Large intestine (tissue), 3 donors: ENCODE measurements around the gene COL9A1. TPM values are rescaled to one million over a fixed set of nuclear protein-coding genes. Genes with fewer than 3 reads are reported as not detected.
A peak's percentile ranks its signal among the peaks of the same experiment; 100 is the strongest.

Source experiments
- DNase-seq, 2 donors: peaks; one replicate each; pipeline versions ENCODE4 v3.0.0 to v3.0.0-alpha.2; 2013
- H3K27ac ChIP-seq: one replicate; pipeline ENCODE4 v1.5.1; 2013; ENCODE audit warnings: low read length
- H3K27me3 ChIP-seq: 2 replicates; pipeline ENCODE4 v1.6.1; 2013; ENCODE audit warnings: low read length; ENCODE audit not compliant: control insufficient read depth, insufficient read depth
- H3K36me3 ChIP-seq: 2 replicates; pipeline ENCODE4 v1.6.1; 2013; ENCODE audit warnings: low read length; ENCODE audit not compliant: control insufficient read depth, insufficient read depth
- H3K4me1 ChIP-seq: one replicate; pipeline ENCODE4 v1.6.1; 2013; ENCODE audit warnings: low read length; ENCODE audit not compliant: control insufficient read depth, insufficient read depth
- H3K4me3 ChIP-seq: one replicate; pipeline ENCODE4 v1.5.1; 2013; ENCODE audit warnings: low read length
- H3K9me3 ChIP-seq: one replicate; pipeline ENCODE4 v1.6.1; 2013; ENCODE audit warnings: mild to moderate bottlenecking, low read depth, low read length, moderate library complexity; ENCODE audit not compliant: control insufficient read depth
- WGBS: methylation state at CpG from one replicate; pipeline ENCODE4 v1.1.5; 2013; ENCODE audit warnings: low lambda C conversion rate; ENCODE audit not compliant: insufficient coverage; 5-methylcytosine and 5-hydroxymethylcytosine counted together
- polyA plus RNA-seq: library from polyadenylated mRNA; unstranded; fragments of 120-200 nt; gene quantifications from one replicate; pipeline ENCODE4 v1.2.1, GENCODE V29; 2013

COL9A1 gene
- polyA plus RNA-seq, 1 donor, result 5.2 TPM

DNA sequence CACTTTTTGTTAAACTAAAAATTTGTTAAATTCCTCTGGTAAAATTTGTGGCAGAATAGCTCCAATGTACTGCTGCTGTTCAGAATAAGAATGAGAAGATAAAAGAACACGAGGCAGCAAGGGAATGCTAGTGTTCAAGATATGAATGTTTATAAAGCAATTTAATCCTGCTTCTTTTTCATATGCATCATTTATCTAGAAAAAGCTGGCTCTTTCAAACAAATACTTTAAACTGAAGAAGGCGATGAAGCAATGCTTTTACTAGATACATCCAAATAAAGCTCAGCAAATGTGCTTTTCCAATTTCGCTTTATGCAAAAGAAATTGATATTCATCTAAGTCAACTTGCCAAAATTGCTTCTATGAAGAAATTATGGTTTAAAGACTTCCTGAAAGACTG, 66.5 kb downstream of the COL9A1 start:
- no peak for DNase-seq
- no peaks in the 10 kb centered on the region for H3K27me3 ChIP-seq
- no peaks in the 10 kb centered on the region for H3K4me1 ChIP-seq
- H3K27ac ChIP-seq, result no peak overlapping the region
- H3K4me3 ChIP-seq, result no peak overlapping the region
- no peaks in the 10 kb centered on the region for H3K36me3 ChIP-seq
- no peaks in the 10 kb centered on the region for H3K9me3 ChIP-seq
- WGBS, result 67% methylated on average over 1 of the region's 3 CpGs

DNA sequence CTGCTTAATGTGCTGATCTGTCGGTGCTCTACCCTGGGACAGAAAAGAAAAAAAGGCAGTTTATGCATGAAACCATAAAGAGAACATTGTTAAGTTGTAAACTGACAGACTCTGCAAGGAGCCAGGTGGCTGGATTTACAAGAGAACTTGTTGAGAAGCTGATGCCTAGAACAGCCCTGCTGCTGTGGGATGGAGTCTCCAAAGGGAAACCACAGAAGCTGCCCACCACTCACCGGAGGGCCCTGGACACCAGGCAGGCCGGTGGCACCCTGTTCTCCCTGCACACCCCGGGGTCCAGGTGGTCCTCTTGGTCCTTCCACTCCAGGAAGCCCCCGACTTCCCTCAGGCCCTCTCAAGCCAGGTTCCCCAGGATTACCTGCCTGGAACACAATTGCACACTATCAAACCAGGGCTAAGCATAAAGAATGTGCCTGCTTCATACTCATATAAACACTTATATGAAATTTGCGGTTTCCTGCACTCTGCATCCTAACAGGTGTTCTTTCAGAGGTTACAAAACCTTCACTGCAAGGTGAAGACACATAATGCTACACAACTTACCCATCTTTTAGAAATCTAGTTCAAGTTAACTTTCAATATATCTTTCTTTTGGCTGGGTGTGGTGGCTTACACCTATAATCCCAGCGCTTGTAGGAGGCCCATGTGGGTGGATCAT, 68.2 kb downstream of the COL9A1 start:
- WGBS, result no CpG with 5 or more reads among the region's 7 CpGs
- Histone ChIP-seq H3K27ac (no peak overlapping the region), H3K27me3 (no peaks in the 10 kb centered on the region), H3K9me3 (no peaks in the 10 kb centered on the region), H3K36me3 (no peaks in the 10 kb centered on the region), H3K4me1 (no peaks in the 10 kb centered on the region), H3K4me3 (no peak overlapping the region)
- DNase-seq, result no peak

DNA sequence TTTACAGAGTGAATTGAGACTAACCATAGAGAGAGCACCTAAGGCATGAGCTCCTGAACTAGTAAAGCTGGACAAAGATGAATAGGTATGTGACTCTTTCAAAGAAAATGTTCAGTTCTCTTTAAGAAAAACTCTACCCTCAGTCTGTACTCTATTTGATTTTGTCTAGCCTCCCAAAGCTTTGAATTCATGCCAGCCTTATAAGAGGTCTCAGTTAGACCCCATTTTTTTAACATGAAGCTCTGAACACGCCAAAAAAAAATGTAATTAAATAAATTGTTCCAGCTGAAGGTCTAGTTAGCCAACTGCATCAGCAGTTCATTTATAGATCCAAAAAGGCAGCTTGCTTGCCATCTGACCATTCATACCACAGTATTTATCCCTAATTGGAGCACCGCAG, 71.6 kb downstream of the COL9A1 start:
- Histone ChIP-seq H3K27ac (no peak overlapping the region), H3K9me3 (no peaks in the 10 kb centered on the region), H3K27me3 (no peaks in the 10 kb centered on the region), H3K36me3 (no peaks in the 10 kb centered on the region), H3K4me1 (no peaks in the 10 kb centered on the region), H3K4me3 (no peak overlapping the region)
- no peak for DNase-seq
- WGBS, result no CpG with 5 or more reads among the region's 2 CpGs

DNA sequence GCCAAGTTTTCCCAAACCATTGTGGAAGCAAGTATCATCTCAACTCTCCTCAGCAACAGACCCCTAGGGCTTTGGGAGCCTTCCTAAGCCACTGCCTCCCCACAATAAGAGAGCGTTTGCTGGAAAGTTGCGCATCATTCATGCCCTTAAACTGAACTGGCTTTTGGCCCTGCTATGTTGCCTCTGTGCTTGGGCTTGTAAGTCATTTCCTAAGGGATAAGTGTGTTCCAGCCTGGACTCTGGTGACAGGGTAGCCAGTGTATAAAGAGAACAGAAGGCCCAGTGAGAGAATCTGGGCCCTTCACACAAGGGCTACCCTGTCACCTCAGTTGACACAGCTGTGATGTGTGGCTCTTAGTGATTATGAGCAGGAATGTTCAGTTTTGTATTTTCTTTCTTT, 77.8 kb downstream of the COL9A1 start:
- H3K27ac ChIP-seq, result no peak overlapping the region
- no peaks in the 10 kb centered on the region for H3K9me3 ChIP-seq
- H3K27me3 ChIP-seq, result no peaks in the 10 kb centered on the region
- WGBS, result no CpG with 5 or more reads among the region's 2 CpGs
- H3K4me1 ChIP-seq, result no peaks in the 10 kb centered on the region
- DNase-seq, result no peak
- H3K36me3 ChIP-seq, result no peaks in the 10 kb centered on the region
- no peak overlapping the region for H3K4me3 ChIP-seq

DNA sequence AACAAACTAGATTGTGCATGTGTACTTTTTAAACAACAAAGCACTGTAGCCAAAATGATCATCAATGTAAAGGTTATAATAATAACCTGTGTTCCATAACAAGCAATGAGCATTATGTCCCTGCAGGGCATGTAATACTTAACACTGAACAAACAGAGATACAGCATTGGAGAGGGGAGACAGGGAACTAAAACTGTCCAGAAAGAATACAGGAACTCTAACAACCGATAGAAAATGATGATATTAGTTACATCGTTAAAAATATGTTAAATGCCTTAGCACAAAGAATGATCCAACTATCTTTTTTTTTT, 80.5 kb downstream of the COL9A1 start:
- no peak for DNase-seq
- Histone ChIP-seq H3K27ac (no peak overlapping the region), H3K27me3 (no peaks in the 10 kb centered on the region), H3K36me3 (no peaks in the 10 kb centered on the region), H3K4me3 (no peak overlapping the region), H3K9me3 (no peaks in the 10 kb centered on the region), H3K4me1 (no peaks in the 10 kb centered on the region)
- WGBS, result 38% methylated on average over 1 of the region's 2 CpGs

DNA sequence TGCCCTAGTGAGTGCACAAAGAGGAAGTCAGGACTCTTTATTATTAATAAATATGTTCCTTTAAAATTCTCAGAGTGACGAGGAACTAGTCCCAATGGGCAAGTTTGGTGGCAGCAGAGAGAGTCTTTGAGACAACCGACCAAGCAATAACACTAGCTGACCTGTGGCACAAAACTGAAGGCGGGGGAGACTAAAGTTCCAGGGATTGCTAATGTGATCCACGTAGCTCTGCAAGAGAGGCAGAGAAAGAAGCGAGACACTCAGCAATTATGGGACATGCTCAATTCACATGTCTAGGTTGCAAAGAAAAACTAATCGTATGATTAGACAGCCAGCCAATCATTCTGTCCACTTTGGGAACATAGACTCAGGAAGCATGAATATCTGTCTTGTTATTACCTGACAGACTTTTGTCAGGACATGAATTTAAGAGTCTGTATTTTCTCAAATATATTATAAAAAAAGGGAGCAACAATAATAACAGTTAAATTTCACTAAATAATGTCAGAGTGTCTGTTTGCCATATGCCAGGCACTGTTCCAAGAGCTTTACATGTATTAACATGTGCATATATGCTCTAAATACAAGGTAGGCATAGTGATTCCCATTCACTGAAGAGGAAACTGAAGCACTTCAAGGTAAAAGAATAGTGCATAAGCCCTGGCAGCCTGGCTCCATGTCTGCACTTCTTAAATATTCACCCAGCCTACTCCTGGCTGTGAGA, 81.0 kb downstream of the COL9A1 start:
- DNase-seq, result no peak
- H3K27ac ChIP-seq, result no peak overlapping the region
- H3K4me3 ChIP-seq, result no peak overlapping the region
- no peaks in the 10 kb centered on the region for H3K9me3 ChIP-seq
- H3K4me1 ChIP-seq, result no peaks in the 10 kb centered on the region
- H3K27me3 ChIP-seq, result no peaks in the 10 kb centered on the region
- H3K36me3 ChIP-seq, result no peaks in the 10 kb centered on the region
- 60% methylated on average over 1 of the region's 6 CpGs for WGBS

DNA sequence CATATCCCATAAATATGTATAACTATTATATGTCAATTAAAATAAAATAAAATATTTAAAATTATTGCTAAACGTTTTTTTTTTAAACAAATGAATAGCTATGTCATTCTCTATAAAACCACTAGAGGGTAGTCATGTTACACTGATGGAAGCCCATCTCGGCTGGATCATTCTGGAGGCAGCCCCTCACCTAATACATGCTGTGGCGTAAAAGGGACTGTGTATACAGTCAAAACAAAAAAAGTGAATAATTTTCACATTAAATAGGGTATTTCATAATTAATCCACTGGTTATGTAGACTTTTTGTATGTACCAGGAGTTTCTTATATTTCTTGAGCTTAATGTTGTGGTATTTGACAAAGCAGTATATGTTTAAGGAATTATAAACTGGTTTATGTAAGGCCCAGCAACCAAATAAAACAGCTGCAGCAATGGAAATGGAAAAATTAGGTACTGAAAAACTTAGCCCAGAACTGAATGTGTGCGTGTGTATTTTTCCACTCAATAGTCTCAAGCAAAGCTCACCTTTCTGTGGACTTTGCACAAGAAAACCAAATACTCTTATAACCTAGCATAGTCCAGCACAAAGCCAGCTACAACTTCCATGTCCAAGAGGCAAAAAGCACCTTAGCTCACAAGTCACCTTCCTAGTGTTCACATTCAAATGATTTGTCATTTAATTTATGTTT, 81.7 kb downstream of the COL9A1 start:
- no peak overlapping the region for H3K27ac ChIP-seq
- no peaks in the 10 kb centered on the region for H3K4me1 ChIP-seq
- no peak overlapping the region for H3K4me3 ChIP-seq
- no peaks in the 10 kb centered on the region for H3K9me3 ChIP-seq
- DNase-seq, result peak in 1 of 2 donors; percentile 42
- 6% methylated on average over 2 of the region's 4 CpGs for WGBS
- H3K36me3 ChIP-seq, result no peaks in the 10 kb centered on the region
- H3K27me3 ChIP-seq, result no peaks in the 10 kb centered on the region

DNA sequence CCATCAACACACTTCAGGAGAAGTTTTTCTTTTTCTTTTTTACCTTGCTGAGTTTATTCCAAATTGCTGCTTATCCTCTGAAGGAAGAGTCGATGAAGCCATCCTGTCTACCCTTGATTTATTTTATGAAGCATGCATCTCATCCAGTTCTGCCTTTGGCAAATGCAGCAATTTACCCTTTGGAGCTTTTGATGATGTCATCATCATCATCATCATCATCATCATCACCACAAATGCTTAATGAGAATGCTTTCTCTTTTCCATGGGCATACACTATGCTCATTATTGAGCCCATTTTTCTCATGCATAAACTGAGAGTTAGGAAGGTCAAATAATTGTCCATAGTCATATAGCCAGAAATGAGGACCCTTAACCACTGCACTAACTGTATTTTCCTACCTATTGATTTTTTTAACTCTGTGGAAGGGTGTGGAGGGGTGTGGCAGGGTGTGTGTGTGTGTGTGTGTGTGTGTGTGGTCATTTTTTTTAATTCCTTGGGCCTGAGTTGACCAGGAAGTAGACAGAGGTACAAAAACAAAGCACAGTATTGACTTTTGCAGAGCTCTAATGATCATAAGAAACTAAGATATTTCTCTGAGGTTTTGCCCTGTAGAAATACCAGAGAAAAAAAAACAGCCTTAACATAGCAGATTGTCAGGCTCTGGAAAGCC, 82.8 kb downstream of the COL9A1 start:
- no peak overlapping the region for H3K4me3 ChIP-seq
- DNase-seq, result no peak
- no peaks in the 10 kb centered on the region for H3K36me3 ChIP-seq
- H3K9me3 ChIP-seq, result no peaks in the 10 kb centered on the region
- no peak overlapping the region for H3K27ac ChIP-seq
- no peaks in the 10 kb centered on the region for H3K27me3 ChIP-seq
- no CpG with 5 or more reads among the region's 1 CpG for WGBS
- no peaks in the 10 kb centered on the region for H3K4me1 ChIP-seq

DNA sequence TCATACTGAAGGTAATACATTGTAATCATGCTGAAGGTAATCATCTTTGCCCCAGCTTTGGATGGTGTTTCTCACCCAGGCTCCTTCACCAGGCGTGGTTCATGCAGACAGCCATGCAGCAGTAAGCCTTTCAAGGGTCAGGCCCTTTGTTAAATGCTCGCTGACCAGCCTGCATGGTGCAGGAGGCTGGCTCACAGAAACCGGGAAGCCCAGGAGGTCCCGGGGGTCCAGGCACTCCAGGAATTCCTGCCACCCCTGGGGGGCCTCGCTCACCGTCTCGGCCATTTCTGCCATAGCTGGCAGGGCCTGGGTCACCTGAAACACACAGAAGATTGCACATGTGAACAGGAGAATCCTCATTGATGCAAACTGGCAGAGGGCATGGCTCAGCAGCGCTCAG, 86.1 kb downstream of the COL9A1 start:
- H3K27me3 ChIP-seq, result peaks cover 2% of the 10 kb centered on the region
- 100% methylated on average over 1 of the region's 8 CpGs for WGBS
- no peak overlapping the region for H3K27ac ChIP-seq
- DNase-seq, result no peak
- H3K4me3 ChIP-seq, result no peak overlapping the region
- H3K9me3 ChIP-seq, result no peaks in the 10 kb centered on the region
- no peaks in the 10 kb centered on the region for H3K4me1 ChIP-seq
- H3K36me3 ChIP-seq, result no peaks in the 10 kb centered on the region

DNA sequence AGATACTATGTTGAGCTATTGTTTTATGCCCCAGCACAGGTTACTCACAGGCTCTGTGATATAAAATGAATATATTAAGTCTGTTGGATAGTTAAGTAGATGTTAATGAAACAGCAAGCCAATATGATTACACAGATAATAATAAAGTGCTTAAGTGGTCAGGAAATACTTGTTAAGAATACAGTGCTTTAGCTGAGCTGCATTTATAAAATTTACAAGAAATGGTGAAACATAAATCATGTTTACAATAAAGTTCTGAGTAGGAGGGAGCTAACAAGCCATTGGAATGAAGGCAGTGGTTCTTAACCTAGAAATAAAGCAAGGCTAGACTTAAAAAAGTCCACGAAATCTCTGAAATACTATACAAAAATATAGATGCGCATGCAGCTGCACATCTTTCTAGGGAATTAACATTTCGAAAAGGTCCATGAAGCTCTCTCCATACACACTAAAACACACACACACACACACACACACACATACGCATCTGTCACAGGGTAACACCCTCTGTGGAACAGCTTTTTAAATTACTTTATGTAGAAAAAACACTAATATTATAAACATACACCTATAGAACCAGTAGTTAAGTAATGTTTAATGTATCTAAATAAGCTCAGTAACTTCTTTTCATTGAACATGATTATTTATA, 87.3 kb downstream of the COL9A1 start:
- WGBS, result no CpG with 5 or more reads among the region's 4 CpGs
- DNase-seq, result no peak
- Histone ChIP-seq H3K27ac (no peak overlapping the region), H3K27me3 (peaks cover 2% of the 10 kb centered on the region), H3K4me1 (no peaks in the 10 kb centered on the region), H3K9me3 (no peaks in the 10 kb centered on the region), H3K4me3 (no peak overlapping the region), H3K36me3 (no peaks in the 10 kb centered on the region)
